GM23248 (cell line): ENCODE results near the gene SYT1. TPM values are rescaled to one million over a fixed set of nuclear protein-coding genes. Genes with fewer than 3 reads are reported as not detected.

ENCODE experiments used
- DNase-seq: peaks from one replicate; pipeline ENCODE4 v3.0.0-alpha.2; 2015
- H2AFZ ChIP-seq: fragments of 200-600 bp; sonication (generic); 2 replicates; pipeline ENCODE4 v1.6.1; 2016; ENCODE audit warnings: antibody characterized with exemption
- H3F3A ChIP-seq: fragments of 200-600 bp; sonication (generic); 2 replicates; pipeline ENCODE4 v1.6.1; 2016; ENCODE audit warnings: mild to moderate bottlenecking, antibody characterized with exemption, mixed run types; ENCODE audit not compliant: insufficient read depth
- H3K27ac ChIP-seq: fragments of 200-600 bp; sonication (generic); 2 replicates; pipeline ENCODE4 v1.5.1; 2016; ENCODE audit warnings: mild to moderate bottlenecking
- H3K27me3 ChIP-seq: fragments of 200-600 bp; sonication (generic); replicated peaks from 2 replicates; pipeline ENCODE4 v1.6.1; 2016; ENCODE audit warnings: mild to moderate bottlenecking; ENCODE audit not compliant: insufficient read depth
- H3K36me3 ChIP-seq: fragments of 200-600 bp; sonication (generic); 2 replicates; pipeline ENCODE4 v1.6.1; 2016; ENCODE audit warnings: low read depth, mild to moderate bottlenecking
- H3K4me1 ChIP-seq: fragments of 200-600 bp; sonication (generic); 2 replicates; pipeline ENCODE4 v1.6.1; 2016; ENCODE audit warnings: mild to moderate bottlenecking; ENCODE audit not compliant: insufficient read depth
- H3K4me2 ChIP-seq: fragments of 200-600 bp; sonication (generic); one replicate; pipeline ENCODE4 v1.6.1; 2016; ENCODE audit warnings: mild to moderate bottlenecking; ENCODE audit not compliant: unreplicated experiment
- H3K4me3 ChIP-seq: fragments of 200-600 bp; sonication (generic); 2 replicates; pipeline ENCODE4 v1.5.1; 2016; ENCODE audit warnings: mild to moderate bottlenecking
- H3K79me2 ChIP-seq: fragments of 200-600 bp; sonication (generic); 2 replicates; pipeline ENCODE4 v1.6.1; 2016; ENCODE audit warnings: mild to moderate bottlenecking; ENCODE audit not compliant: insufficient read depth
- H3K9ac ChIP-seq: fragments of 200-600 bp; sonication (generic); 2 replicates; pipeline ENCODE4 v1.6.1; 2016; ENCODE audit warnings: mild to moderate bottlenecking
- H3K9me2 ChIP-seq: fragments of 200-600 bp; sonication (generic); 2 replicates; pipeline ENCODE4 v1.6.1; 2016; ENCODE audit warnings: mixed run types, mild to moderate bottlenecking, moderate library complexity; ENCODE audit not compliant: insufficient read depth
- H3K9me3 ChIP-seq: fragments of 200-600 bp; sonication (generic); one replicate; pipeline ENCODE4 v1.6.1; 2017; ENCODE audit warnings: low read depth
- H4K20me1 ChIP-seq: fragments of 200-600 bp; sonication (generic); 2 replicates; pipeline ENCODE4 v1.6.0; 2016; ENCODE audit not compliant: insufficient read depth
- EZH2 ChIP-seq: fragments of 200-600 bp; sonication (generic); IDR thresholded peaks from 2 replicates; pipeline ENCODE4 v1.6.1; 2018; ENCODE audit warnings: antibody characterized with exemption, mild to moderate bottlenecking; ENCODE audit not compliant: insufficient read depth, poor library complexity, severe bottlenecking
- EZH2phosphoT487 ChIP-seq: fragments of 200-600 bp; sonication (generic); IDR thresholded peaks from 2 replicates; pipeline ENCODE4 v1.6.1; 2018; ENCODE audit warnings: antibody characterized with exemption, moderate library complexity, mild to moderate bottlenecking, low read depth; ENCODE audit not compliant: insufficient read depth
- WGBS, 2 experiments: methylation state at CpG; one replicate each; pipeline ENCODE4 v1.1.6; 2015 to 2017; ENCODE audit warnings: low lambda C conversion rate in 2 of 2, low coverage in 1 of 2; ENCODE audit errors: missing lambda C conversion rate in 2 of 2; 5-methylcytosine and 5-hydroxymethylcytosine counted together
- in situ Hi-C: fragments of 300-500 bp; cut with MboI; formaldehyde crosslinking; loops from 2 replicates; pipeline ENCODE4 v1.15.0; 2020
- polyA plus RNA-seq: library from polyadenylated mRNA; unstranded; fragments of >200 nt; fragmentation: Nextera tagmentation; extraction: Ambion mirVana; gene quantifications from 2 replicates; pipeline ENCODE4 v1.2.1, GENCODE V29; 2016
- total RNA-seq: library from RNA; depleted of rRNA; stranded (reverse); fragments of >200 nt; shearing (Covaris generic); gene quantifications from 2 replicates; pipeline ENCODE4 v1.2.3, GENCODE V29; 2014

SYT1 gene
- total and polyA plus RNA-seq, 2 experiments from 2014 or later, result 1.7 to 2.4 TPM

GRCh38 chr12:79238246-79238645 lies 373.7 kb downstream of the SYT1 start:
- Histone ChIP-seq H3K4me1 (no peaks in the 10 kb centered on the region), H3K9ac (no peak overlapping the region), H3F3A (no peaks in the 10 kb centered on the region), H2AFZ (no peak overlapping the region), H3K9me2 (no peaks in the 10 kb centered on the region), H3K4me3 (no peak overlapping the region), H3K9me3 (no peaks in the 10 kb centered on the region), H3K27me3 (no peaks in the 10 kb centered on the region), H3K36me3 (no peaks in the 10 kb centered on the region), H3K4me2 (no peak overlapping the region), H3K79me2 (no peaks in the 10 kb centered on the region), H4K20me1 (no peaks in the 10 kb centered on the region), H3K27ac (no peak overlapping the region)
- DNase-seq, result no peak
- 94 to 95% methylated on average over 3 of the region's 3 CpGs for WGBS, 2 experiments
- TF ChIP-seq EZH2 (no peak), EZH2phosphoT487 (no peak)
- in situ Hi-C loops, result no loop called here

DNA sequence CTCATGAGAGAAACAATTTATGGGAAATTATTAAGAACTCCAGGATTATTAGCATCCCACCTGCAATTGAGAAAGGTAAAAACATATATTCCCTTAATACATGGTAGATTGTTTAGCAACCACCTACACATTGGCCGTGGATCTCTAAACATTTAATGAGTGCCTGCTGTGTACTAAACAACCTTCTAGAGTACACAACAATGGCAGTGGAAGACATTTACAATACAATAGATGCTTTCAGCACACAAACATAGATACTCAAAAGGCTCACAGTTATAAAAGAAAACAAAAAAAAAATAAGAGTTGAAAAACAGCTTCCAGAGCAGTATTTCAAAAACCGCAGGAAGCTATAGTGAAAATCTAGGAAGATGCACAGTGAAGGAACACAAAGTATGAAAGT lies 382.9 kb downstream of the SYT1 start:
- DNase-seq, result no peak
- WGBS, 2 experiments, result 85 to 98% methylated on average over 2 of the region's 2 CpGs

DNA sequence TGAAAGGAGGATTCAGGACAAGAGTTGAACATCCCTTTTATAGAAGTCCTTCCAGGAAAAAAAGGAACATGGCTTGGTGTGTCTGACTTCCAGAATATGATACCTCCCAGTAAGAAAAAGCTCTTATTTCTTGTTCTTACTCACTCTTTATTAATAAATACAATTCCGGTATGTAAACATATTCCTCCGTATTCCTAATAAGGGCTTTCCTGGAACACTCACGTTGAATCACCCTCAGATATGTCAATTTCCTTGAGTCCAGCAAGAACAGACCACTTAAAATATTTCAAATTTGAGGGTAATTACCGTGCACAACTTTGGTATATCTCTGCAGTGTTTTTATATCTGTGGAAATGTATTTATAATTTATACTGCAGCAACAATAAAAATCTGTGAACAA lies 385.6 kb downstream of the SYT1 start:
- no peaks in the 10 kb centered on the region for H4K20me1 ChIP-seq
- H3K36me3 ChIP-seq, result no peaks in the 10 kb centered on the region
- H3K9me3 ChIP-seq, result no peaks in the 10 kb centered on the region
- H2AFZ ChIP-seq, result no peak overlapping the region
- TF ChIP-seq EZH2phosphoT487 (no peak), EZH2 (no peak)
- H3K9me2 ChIP-seq, result no peaks in the 10 kb centered on the region
- DNase-seq, result no peak
- H3K4me3 ChIP-seq, result no peak overlapping the region
- no peaks in the 10 kb centered on the region for H3K79me2 ChIP-seq
- H3K27me3 ChIP-seq, result no peaks in the 10 kb centered on the region
- no peak overlapping the region for H3K4me2 ChIP-seq
- H3K9ac ChIP-seq, result no peak overlapping the region
- H3K27ac ChIP-seq, result no peak overlapping the region
- peaks cover 14% of the 10 kb centered on the region for H3K4me1 ChIP-seq
- no peaks in the 10 kb centered on the region; the same call in 1 of the 2 replicates for H3F3A ChIP-seq
- WGBS, 2 experiments, result 88 to 96% methylated on average over 4 of the region's 4 CpGs
- in situ Hi-C loops, result no loop called here

More for the DNA sequence above, 382.9 kb downstream of the SYT1 start:
- H3K4me1 ChIP-seq, result peaks cover 9% of the 10 kb centered on the region; the same call in 1 of the 2 replicates
- H3K79me2 ChIP-seq, result no peaks in the 10 kb centered on the region
- no peaks in the 10 kb centered on the region for H3K36me3 ChIP-seq
- no peak overlapping the region for H3K9ac ChIP-seq
- H3K27ac ChIP-seq, result no peak overlapping the region
- no peaks in the 10 kb centered on the region for H3K9me2 ChIP-seq
- no peaks in the 10 kb centered on the region for H4K20me1 ChIP-seq
- no peaks in the 10 kb centered on the region for H3K27me3 ChIP-seq
- no peaks in the 10 kb centered on the region for H3F3A ChIP-seq
- no peaks in the 10 kb centered on the region for H3K9me3 ChIP-seq
- H2AFZ ChIP-seq, result no peak overlapping the region
- no peak overlapping the region for H3K4me3 ChIP-seq
- TF ChIP-seq EZH2 (no peak), EZH2phosphoT487 (no peak)
- in situ Hi-C loops, result no loop called here
- no peak overlapping the region for H3K4me2 ChIP-seq

- H3K4me2 ChIP-seq, result no peak overlapping the region
- WGBS, 2 experiments, result 90 to 93% methylated on average over 2 of the region's 2 CpGs
- H4K20me1 ChIP-seq, result no peaks in the 10 kb centered on the region
- TF ChIP-seq EZH2, result no peak
- no peak for TF ChIP-seq EZH2phosphoT487
- H3K9ac ChIP-seq, result no peak overlapping the region
- H3K4me1 ChIP-seq, result peaks cover 20% of the 10 kb centered on the region
- no peak overlapping the region for H2AFZ ChIP-seq
- H3K27ac ChIP-seq, result no peak overlapping the region
- H3K27me3 ChIP-seq, result no peaks in the 10 kb centered on the region
- no peak overlapping the region for H3K4me3 ChIP-seq
- no peaks in the 10 kb centered on the region for H3K79me2 ChIP-seq
- in situ Hi-C loops, result no loop called here
- no peaks in the 10 kb centered on the region; the same call in 1 of the 2 replicates for H3F3A ChIP-seq
- DNase-seq, result peak; percentile 39
- no peaks in the 10 kb centered on the region for H3K36me3 ChIP-seq
- no peaks in the 10 kb centered on the region for H3K9me3 ChIP-seq
- no peaks in the 10 kb centered on the region for H3K9me2 ChIP-seq
These were observed 386.6 kb downstream of the SYT1 start for GRCh38 chr12:79250960-79251755.
